ENCODE data around the gene LIX1. TPM values are rescaled to one million over a fixed set of nuclear protein-coding genes. Genes with fewer than 3 reads are reported as not detected.
"Not testable (repeated sequence)": the region's sequence is repeated elsewhere in the genome, so short reads cannot be mapped to it uniquely, and the experiment has no call there.

Gene LIX1
- polyA plus RNA-seq, 3 donors from 2014 or later = not detected

DNA sequence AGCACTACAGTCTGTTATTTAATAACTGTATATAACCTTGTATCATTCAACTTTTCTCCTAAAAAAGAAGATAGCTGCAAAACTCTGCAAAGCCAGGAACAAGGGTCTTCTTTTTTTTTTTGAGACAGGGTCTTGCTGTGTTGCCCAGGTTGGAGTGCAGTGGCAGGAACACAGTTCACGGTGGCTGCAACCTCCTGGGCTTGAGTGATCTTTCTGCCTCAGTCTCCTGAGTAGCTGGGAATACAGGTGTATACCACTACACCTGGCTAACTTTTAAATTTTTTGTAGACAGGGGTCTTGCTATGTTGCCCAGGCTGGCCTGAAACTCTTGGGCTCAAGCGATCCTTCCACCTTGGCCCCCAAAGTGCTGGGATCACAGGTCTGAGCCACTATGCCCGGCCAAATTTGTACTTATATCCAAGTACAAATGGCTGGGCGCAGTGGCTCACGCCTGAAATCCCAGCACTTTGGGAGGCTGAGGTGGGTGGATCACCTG, 21.4 kb upstream of the LIX1 start:
- DNase-seq = no peak

DNA sequence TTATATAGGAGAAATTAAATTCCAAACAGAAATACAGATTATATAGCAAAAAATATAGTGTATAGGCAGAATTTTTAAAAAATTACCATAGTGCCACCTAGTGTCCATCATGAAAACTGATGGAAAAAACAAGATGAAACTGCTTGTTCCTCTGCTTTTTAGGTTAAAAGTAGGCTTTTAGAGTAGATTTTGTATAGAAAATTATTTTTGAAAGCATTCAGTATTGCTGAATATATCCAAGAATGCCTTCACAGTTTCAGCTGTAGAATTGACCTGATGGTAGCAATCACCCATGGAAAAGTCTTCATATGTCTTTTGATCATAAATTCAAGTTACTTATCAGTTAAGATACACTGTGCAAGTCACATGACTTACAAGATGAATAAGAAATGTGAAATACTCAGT, 21.0 kb upstream of the LIX1 start:
- DNase-seq = peak in 2 of 3 donors; percentile 19 to 24
- no peak overlapping the region for H3K4me3 Mint-ChIP-seq
- H3K36me3 Mint-ChIP-seq = peaks cover 21 to 49% (median 23%) of the 10 kb centered on the region in 3 donors
- H3K27ac Mint-ChIP-seq = no peak overlapping the region
- peaks cover 0 to 7% (median 1%) of the 10 kb centered on the region in 6 donors for H3K9me3 Mint-ChIP-seq
- H3K4me1 Mint-ChIP-seq = no peaks in the 10 kb centered on the region
- H3K27me3 Mint-ChIP-seq (ENCODE audit: low read depth in 3 of 3) = no peaks in the 10 kb centered on the region

More for the DNA sequence above, 21.4 kb upstream of the LIX1 start:
- peaks cover 0 to 4% (median under 1%) of the 10 kb centered on the region in 6 donors for H3K9me3 Mint-ChIP-seq
- no peaks in the 10 kb centered on the region for H3K27me3 Mint-ChIP-seq (ENCODE audit: low read depth in 3 of 3)
- H3K4me3 Mint-ChIP-seq = no peak overlapping the region
- H3K36me3 Mint-ChIP-seq = peaks cover 19 to 48% (median 22%) of the 10 kb centered on the region in 3 donors
- no peak overlapping the region for H3K27ac Mint-ChIP-seq
- no peaks in the 10 kb centered on the region for H3K4me1 Mint-ChIP-seq

DNA sequence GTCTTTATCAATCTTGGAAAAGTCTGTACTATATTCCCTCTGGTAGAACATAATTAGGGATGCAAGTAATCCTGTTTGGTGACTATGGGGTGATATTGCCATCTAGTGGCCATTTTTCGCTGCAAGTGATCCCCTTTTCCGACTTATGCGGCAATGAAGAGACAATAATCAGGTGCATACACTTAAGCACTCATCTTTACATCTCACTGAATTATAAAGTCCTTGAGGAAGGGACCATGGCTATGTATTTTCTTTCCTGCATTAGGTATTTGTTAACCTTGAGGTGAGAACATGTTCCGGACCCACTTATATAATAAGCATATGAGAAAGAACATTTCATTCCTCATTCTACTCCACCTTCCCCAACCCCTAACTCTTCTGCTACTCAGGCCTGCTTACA, 19.6 kb upstream of the LIX1 start:
- DNase-seq = peak; percentile 42 to 50 (median 45)
- Mint-ChIP-seq H3K36me3 (peaks cover 24 to 50% (median 33%) of the 10 kb centered on the region in 3 donors), H3K9me3 (peaks cover under 1 to 20% (median 14%) of the 10 kb centered on the region in 6 donors), H3K27ac (no peak overlapping the region), H3K27me3 (ENCODE audit: low read depth in 3 of 3) (peaks cover 0 to 6% (median 2%) of the 10 kb centered on the region in 3 donors), H3K4me3 (no peak overlapping the region), H3K4me1 (no peaks in the 10 kb centered on the region)

DNA sequence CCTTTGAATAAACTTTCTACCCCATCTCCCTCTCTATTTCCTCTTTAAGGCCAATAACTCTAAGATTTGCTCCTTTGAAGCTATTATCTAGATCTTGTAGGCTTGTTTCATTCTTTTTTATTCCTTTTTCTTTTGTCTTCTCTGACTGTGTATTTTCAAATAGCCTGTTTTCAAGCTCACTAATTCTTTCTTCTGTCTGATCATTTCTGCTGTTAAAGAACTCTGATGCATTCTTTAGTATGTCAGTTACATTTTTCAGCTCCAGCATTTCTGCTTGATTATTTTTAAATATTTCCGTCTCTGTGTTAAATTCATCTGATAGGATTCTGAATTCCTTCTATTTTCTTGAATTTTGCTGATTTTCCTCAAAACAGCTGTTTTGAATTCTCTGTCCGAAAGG, 15.3 kb upstream of the LIX1 start:
- Mint-ChIP-seq H3K4me3 (no peak overlapping the region), H3K27ac (no peak overlapping the region)

DNA sequence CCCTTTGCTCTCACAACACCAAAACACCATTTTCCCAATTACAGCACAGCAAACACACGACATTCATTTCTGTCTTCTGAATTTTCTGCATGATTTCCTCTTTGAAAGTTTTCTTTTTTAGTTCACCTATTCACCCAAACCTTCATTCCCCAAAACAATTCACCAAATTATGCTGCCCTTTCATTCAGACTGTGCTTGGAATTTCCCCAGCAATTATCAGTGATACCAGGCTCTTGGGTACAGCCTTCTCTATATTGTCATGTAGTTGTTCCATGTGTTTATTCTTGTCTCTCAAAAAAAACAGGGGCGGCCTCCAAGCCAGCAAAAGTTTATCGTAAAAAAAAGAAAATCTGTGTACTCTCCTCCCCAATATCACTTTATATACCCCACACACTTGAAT, 9.0 kb upstream of the LIX1 start:
- no peak overlapping the region for H3K4me3 Mint-ChIP-seq
- no peak for DNase-seq
- no peaks in the 10 kb centered on the region for H3K27me3 Mint-ChIP-seq (ENCODE audit: low read depth in 3 of 3)
- H3K27ac Mint-ChIP-seq = no peak overlapping the region
- H3K36me3 Mint-ChIP-seq = peaks cover 0 to 5% (median 2%) of the 10 kb centered on the region in 3 donors
- peaks cover 0 to 2% (median under 1%) of the 10 kb centered on the region in 6 donors for H3K9me3 Mint-ChIP-seq
- no peaks in the 10 kb centered on the region for H3K4me1 Mint-ChIP-seq

More for the DNA sequence above, 15.3 kb upstream of the LIX1 start:
- H3K27me3 Mint-ChIP-seq (ENCODE audit: low read depth in 3 of 3) = peaks cover 0 to 6% (median 2%) of the 10 kb centered on the region in 3 donors
- H3K36me3 Mint-ChIP-seq = peaks cover 26 to 50% (median 37%) of the 10 kb centered on the region in 3 donors
- peaks cover 4 to 27% (median 19%) of the 10 kb centered on the region in 6 donors for H3K9me3 Mint-ChIP-seq
- H3K4me1 Mint-ChIP-seq = no peaks in the 10 kb centered on the region
- no peak for DNase-seq

DNA sequence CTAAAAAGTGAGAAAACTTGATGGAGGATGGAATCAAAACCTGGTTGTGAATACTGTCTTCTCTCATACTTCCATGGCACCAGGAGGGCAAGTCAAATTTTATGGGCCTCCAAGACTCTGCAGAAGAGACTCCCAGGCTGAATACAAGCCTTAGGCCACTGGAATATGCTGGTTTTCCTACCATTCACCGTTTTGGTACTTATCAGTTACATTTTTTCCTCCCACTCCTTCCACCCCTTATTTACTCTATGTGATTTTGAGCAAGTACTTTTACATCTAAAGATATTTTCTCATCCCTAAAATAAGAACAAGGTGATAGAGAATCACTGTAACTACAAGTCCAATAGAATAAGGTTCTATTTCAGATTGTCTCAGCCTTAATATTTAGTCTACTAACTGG, 8.0 kb upstream of the LIX1 start:
- Mint-ChIP-seq H3K27ac (no peak overlapping the region), H3K9me3 (no peaks in the 10 kb centered on the region), H3K4me3 (no peak overlapping the region), H3K36me3 (peaks cover 0 to under 1% (median 0%) of the 10 kb centered on the region in 3 donors), H3K4me1 (no peaks in the 10 kb centered on the region), H3K27me3 (ENCODE audit: low read depth in 3 of 3) (no peaks in the 10 kb centered on the region)
- no peak for DNase-seq

DNA sequence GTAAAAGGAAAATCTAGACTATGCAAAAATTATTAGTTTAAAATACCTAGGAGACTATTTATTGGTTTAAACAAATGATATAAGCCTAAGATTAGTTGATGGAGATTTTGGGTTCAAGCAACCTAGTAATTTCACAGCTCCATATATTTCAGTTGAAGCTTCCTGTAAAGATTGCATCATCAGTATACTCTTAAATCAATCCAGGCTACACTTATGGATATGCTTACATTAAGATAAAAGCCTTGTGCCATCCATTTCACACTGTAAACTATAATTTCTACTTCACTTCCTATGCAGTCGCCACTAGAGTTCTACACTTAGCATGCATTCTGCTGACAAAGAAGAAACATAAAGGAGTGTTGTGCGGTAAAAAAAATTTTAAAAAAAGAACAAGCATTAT, 7.3 kb upstream of the LIX1 start:
- H3K9me3 Mint-ChIP-seq = no peaks in the 10 kb centered on the region
- no peak overlapping the region for H3K4me3 Mint-ChIP-seq
- no peaks in the 10 kb centered on the region for H3K4me1 Mint-ChIP-seq
- no peaks in the 10 kb centered on the region for H3K27me3 Mint-ChIP-seq (ENCODE audit: low read depth in 3 of 3)
- no peak overlapping the region for H3K27ac Mint-ChIP-seq
- H3K36me3 Mint-ChIP-seq = no peaks in the 10 kb centered on the region
- no peak for DNase-seq

DNA sequence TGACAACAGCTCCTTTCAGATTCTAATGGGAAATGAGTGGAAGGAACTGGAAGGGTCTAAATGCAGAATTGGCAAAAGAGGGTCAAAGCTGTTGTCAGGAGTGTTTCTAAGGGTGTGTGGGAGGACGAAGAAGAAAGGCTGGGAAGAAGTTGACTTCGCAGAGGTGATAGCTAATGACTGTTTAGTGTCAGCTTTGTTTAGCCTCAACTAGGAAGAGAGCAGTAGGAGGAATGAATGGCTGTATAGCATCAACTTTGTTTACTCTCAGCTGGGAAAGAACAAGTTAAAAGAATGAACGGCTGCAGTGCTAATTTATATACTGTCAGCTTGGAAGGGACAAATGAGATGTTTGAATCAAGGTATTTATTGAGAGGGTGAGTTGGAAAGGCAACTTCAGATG, 5.9 kb upstream of the LIX1 start:
- Mint-ChIP-seq H3K27ac (no peak overlapping the region), H3K27me3 (ENCODE audit: low read depth in 3 of 3) (no peaks in the 10 kb centered on the region), H3K4me1 (no peaks in the 10 kb centered on the region), H3K36me3 (no peaks in the 10 kb centered on the region), H3K4me3 (no peak overlapping the region), H3K9me3 (no peaks in the 10 kb centered on the region)
- no peak for DNase-seq

DNA sequence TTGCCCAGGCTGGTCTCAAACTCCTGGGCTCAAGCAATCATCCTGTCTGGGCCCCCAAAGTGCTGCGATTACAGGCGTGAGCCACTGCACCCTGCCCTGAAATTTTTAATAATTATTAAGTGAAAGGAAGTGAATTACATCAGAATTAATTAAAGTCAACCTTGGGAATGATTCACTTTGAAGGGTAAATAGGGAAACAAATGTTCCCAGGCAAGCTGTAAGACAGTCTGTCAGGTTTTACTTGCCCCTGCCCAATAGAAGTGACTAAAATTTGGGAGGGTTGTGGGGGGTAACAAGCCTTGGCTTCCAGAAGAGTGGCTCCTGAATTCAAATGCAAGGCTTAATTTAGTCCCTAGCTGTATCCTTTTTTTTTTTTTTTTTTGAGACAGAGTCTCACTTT, 1.3 kb upstream of the LIX1 start:
- H3K4me3 Mint-ChIP-seq = no peak overlapping the region
- H3K27ac Mint-ChIP-seq = no peak overlapping the region
- no peaks in the 10 kb centered on the region for H3K9me3 Mint-ChIP-seq
- DNase-seq = no peak
- no peaks in the 10 kb centered on the region for H3K36me3 Mint-ChIP-seq
- peaks cover 0 to 5% (median 0%) of the 10 kb centered on the region in 3 donors for H3K27me3 Mint-ChIP-seq (ENCODE audit: low read depth in 3 of 3)
- no peaks in the 10 kb centered on the region for H3K4me1 Mint-ChIP-seq

DNA sequence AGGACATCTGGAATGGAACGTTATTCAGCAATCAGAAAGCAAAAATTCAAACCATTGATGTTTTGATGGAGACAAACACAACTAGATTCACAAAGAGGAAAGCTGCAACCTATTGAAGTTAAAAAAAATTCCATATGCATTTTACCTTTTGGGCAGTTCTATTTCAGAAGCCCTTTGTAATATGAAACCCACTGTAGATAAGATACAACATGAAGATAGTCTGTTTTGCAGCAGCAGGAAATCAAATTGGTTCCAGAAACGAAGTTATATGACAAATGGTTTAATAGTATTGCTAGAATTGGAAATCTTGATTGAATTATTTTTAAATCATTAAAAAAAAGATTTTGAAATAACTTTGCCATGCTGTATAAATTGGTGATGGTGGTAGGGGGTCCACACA, 872 bp downstream of the LIX1 start:
- H3K4me1 Mint-ChIP-seq = no peaks in the 10 kb centered on the region
- H3K36me3 Mint-ChIP-seq = no peaks in the 10 kb centered on the region
- DNase-seq = no peak
- no peaks in the 10 kb centered on the region for H3K9me3 Mint-ChIP-seq
- peaks cover 0 to 5% (median 0%) of the 10 kb centered on the region in 3 donors for H3K27me3 Mint-ChIP-seq (ENCODE audit: low read depth in 3 of 3)
- no peak overlapping the region for H3K4me3 Mint-ChIP-seq
- H3K27ac Mint-ChIP-seq = no peak overlapping the region

DNA sequence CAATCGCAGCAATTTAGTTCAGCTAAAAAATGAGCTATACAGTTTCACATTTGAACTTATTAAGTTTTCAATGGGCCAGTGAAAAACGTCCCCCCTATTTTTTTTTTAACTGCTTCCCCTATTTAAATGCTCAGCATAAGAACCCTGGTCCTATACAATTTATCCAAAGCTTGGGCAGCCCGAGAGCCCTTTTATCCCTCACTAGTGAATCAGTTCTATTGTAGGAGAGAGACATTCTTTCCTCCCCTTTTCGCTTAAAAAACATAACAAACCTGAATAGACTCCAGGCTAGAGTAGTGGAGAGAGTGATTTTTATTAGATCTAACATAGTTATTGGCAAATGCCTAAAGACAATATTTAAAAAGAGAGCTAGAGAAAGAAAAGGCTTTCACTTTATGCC, 1.4 kb downstream of the LIX1 start:
- no peak for DNase-seq
- Mint-ChIP-seq H3K9me3 (no peaks in the 10 kb centered on the region), H3K27ac (no peak overlapping the region), H3K4me1 (no peaks in the 10 kb centered on the region), H3K36me3 (no peaks in the 10 kb centered on the region), H3K27me3 (ENCODE audit: low read depth in 3 of 3) (peaks cover 0 to 5% (median 0%) of the 10 kb centered on the region in 3 donors), H3K4me3 (no peak overlapping the region)

DNA sequence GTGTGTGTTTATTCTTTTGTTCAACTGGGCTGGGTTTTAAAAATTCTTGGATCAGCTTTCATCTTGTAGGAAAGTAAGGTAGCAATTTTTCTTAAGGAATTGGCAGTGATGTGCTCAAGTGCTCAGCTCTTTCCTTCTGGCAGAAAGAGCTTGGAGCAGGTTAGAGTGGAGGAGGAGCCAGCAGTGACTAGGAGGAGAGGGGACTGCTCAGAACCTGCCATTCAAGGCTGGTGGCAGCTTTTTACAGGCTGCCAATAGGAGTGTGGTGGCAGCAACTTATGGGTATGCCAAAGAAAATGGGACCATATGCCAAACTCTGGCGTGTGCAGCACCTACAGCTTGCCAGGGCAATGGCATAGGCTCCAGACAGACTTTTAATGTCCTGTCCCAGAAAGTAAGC, 2.2 kb downstream of the LIX1 start:
- H3K9me3 Mint-ChIP-seq; H3K27me3 Mint-ChIP-seq (ENCODE audit: low read depth in 3 of 3); H3K4me3 Mint-ChIP-seq: not testable (repeated sequence)

DNA sequence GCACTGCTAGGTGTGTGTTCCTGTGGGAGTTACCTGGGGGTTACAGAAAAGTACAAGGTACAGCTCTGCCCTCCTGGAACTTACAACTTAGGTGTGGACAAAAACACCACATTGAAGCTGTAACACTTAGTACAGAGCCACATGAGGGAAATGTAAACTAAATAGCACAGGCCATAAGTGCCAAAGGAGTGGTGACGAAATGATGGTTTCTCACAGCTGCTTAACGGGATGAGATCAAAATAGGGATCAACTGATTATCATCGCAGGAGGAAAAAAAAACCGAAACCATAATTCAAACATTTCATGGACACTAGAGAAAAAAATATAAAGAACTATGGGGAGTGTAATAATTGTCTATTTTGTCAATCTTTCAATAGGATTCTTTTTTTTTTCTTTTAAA, 5.9 kb downstream of the LIX1 start:
- DNase-seq = no peak
- H3K36me3 Mint-ChIP-seq = no peaks in the 10 kb centered on the region
- peaks cover 0 to 9% (median 0%) of the 10 kb centered on the region in 3 donors for H3K27me3 Mint-ChIP-seq (ENCODE audit: low read depth in 3 of 3)
- no peak overlapping the region for H3K27ac Mint-ChIP-seq
- no peak overlapping the region for H3K4me3 Mint-ChIP-seq
- H3K4me1 Mint-ChIP-seq = no peaks in the 10 kb centered on the region
- H3K9me3 Mint-ChIP-seq = no peaks in the 10 kb centered on the region

More for the DNA sequence above, 2.2 kb downstream of the LIX1 start:
- not testable (repeated sequence) for H3K36me3 Mint-ChIP-seq, H3K4me1 Mint-ChIP-seq, DNase-seq, H3K27ac Mint-ChIP-seq

DNA sequence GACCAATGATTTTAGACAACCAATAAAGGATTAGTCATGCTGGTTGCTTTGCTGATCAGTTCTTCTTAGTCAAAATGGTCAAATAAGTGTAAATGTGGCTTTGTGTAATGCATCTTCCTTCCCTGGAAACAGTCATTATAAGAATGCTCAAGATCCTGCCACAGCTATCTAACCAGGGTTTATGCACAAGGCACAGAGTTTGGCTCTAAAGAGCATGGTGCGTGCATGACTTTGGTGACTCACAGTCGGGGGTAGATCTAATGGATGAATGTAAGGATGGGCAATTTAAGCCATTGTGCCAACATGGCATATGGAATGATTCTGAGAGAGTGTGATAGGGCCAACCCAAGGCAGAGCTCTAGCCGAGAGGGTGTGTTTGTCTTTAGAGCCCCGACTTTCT, 6.5 kb downstream of the LIX1 start:
- no peak for DNase-seq
- no peak overlapping the region for H3K27ac Mint-ChIP-seq
- no peak overlapping the region for H3K4me3 Mint-ChIP-seq
- H3K9me3 Mint-ChIP-seq = no peaks in the 10 kb centered on the region
- H3K27me3 Mint-ChIP-seq (ENCODE audit: low read depth in 3 of 3) = peaks cover 0 to 9% (median 0%) of the 10 kb centered on the region in 3 donors
- H3K36me3 Mint-ChIP-seq = no peaks in the 10 kb centered on the region
- H3K4me1 Mint-ChIP-seq = no peaks in the 10 kb centered on the region

DNA sequence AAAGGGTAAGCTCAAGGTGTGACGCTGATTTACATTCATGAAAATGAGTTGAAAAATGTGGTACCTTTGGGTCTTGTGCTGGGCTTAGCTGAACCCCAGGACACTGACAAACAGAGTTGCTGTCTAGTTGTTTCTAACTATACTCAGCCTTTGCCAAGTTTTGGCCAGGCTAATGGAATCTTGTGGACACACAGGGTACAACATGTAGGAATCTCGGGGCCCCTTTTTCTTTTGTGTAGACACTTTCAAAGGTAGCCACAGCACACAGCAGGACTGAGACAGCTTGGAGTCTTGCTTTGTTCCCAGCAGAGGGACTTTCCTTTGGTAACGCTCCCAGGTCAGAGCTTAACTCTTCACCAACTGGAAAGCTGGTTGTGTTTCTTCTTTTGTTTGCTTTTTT, 7.8 kb downstream of the LIX1 start:
- H3K27me3 Mint-ChIP-seq (ENCODE audit: low read depth in 3 of 3) = peaks cover 0 to 6% (median 0%) of the 10 kb centered on the region in 3 donors
- H3K27ac Mint-ChIP-seq = no peak overlapping the region
- no peak for DNase-seq
- H3K4me1 Mint-ChIP-seq = no peaks in the 10 kb centered on the region
- no peaks in the 10 kb centered on the region for H3K9me3 Mint-ChIP-seq
- no peak overlapping the region for H3K4me3 Mint-ChIP-seq
- no peaks in the 10 kb centered on the region for H3K36me3 Mint-ChIP-seq

Measured in immature natural killer cell (primary cell).